ENCODE measurements around the gene CCDC117. TPM values are rescaled to one million over a fixed set of nuclear protein-coding genes. Genes with fewer than 3 reads are reported as not detected.

The CCDC117 gene
- total and polyA plus RNA-seq, 8 donors: 7.1 to 28.6 (median 13.8) TPM

DNA sequence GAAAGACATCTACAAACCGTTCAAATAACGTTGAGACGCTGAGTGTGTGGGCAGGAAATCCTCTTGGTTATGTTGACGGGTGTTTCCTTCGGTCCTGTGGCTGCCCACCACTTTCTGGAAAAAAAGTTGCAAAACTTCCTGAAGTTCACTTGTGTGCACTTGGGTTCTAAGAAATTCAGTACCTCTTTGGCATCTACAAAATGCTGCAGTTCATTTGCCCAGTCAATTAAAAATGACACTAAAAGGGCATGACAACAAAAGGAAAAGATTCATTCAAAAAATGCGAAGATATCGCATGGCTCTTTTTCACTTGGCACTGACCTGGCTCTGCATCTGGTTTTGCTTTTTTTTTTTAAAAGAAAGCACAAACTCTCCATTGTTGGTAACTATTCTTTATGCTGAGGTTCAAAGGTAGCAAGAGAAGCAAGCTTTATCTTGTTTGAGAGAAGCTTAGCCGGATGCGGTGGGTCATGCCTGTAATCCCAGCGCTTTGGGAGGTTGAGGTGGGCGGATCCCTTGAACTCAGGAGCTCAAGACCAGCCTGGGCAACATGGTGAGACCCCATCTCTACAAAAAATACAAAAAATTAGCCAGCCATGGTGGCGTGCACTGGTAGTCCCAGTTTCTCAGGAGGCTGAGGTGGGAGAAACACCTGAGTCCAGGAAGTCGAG is 38.5 kb downstream of the CCDC117 start:
- peak in 1 of 2 donors; percentile 48 for DNase-seq
- no peaks in the 10 kb centered on the region for H3K36me3 ChIP-seq
- no peaks in the 10 kb centered on the region for H3K27me3 ChIP-seq
- 41 to 55% (median 47%) methylated on average over 13 of the region's 13 CpGs for WGBS, 5 donors
- H3K9me3 ChIP-seq: no peaks in the 10 kb centered on the region
- TF ChIP-seq POLR2A (IDR thresholded peaks at IDR 0.05): no peak
- TF ChIP-seq, protein P1, sequence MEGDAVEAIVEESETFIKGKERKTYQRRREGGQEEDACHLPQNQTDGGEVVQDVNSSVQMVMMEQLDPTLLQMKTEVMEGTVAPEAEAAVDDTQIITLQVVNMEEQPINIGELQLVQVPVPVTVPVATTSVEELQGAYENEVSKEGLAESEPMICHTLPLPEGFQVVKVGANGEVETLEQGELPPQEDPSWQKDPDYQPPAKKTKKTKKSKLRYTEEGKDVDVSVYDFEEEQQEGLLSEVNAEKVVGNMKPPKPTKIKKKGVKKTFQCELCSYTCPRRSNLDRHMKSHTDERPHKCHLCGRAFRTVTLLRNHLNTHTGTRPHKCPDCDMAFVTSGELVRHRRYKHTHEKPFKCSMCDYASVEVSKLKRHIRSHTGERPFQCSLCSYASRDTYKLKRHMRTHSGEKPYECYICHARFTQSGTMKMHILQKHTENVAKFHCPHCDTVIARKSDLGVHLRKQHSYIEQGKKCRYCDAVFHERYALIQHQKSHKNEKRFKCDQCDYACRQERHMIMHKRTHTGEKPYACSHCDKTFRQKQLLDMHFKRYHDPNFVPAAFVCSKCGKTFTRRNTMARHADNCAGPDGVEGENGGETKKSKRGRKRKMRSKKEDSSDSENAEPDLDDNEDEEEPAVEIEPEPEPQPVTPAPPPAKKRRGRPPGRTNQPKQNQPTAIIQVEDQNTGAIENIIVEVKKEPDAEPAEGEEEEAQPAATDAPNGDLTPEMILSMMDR (IDR thresholded peaks at IDR 0.05): no peak
- no peak for TF ChIP-seq EP300 (IDR thresholded peaks at IDR 0.05)
- TF ChIP-seq POLR2AphosphoS5 (IDR thresholded peaks at IDR 0.05): peak in 1 of 3 donors; percentile 19
- intact Hi-C loops (cut with DNase I; ENCODE audit: low total_unique reads): no loop called here
- H3K4me3 ChIP-seq: no peak overlapping the region
- H3K27ac ChIP-seq: peak overlapping the region; percentile 79 to 90 (median 87)
- peaks cover 60 to 90% (median 63%) of the 10 kb centered on the region in 4 donors for H3K4me1 ChIP-seq

GRCh38 chr22:28812516-28812915 is 40.0 kb downstream of the CCDC117 start:
- TF ChIP-seq POLR2A (IDR thresholded peaks at IDR 0.05) (no peak), POLR2AphosphoS5 (IDR thresholded peaks at IDR 0.05) (no peak), EP300 (IDR thresholded peaks at IDR 0.05) (no peak)
- TF ChIP-seq, protein P1 (IDR thresholded peaks at IDR 0.05): no peak
- Histone ChIP-seq H3K36me3 (no peaks in the 10 kb centered on the region), H3K4me1 (peaks cover 70 to 98% (median 76%) of the 10 kb centered on the region in 4 donors), H3K27ac (peak overlapping the region; percentile 79 to 90 (median 87)), H3K4me3 (no peak overlapping the region), H3K9me3 (no peaks in the 10 kb centered on the region), H3K27me3 (no peaks in the 10 kb centered on the region)
- no peak for DNase-seq
- intact Hi-C loops (cut with DNase I; ENCODE audit: low total_unique reads): no loop called here
- 20 to 53% (median 30%) methylated on average over 5 of the region's 5 CpGs for WGBS, 5 donors

GRCh38 chr22:28813772-28814518 is 41.5 kb downstream of the CCDC117 start:
- intact Hi-C loops (cut with DNase I; ENCODE audit: low total_unique reads): no loop called here
- Histone ChIP-seq H3K36me3 (no peaks in the 10 kb centered on the region), H3K27me3 (no peaks in the 10 kb centered on the region), H3K9me3 (no peaks in the 10 kb centered on the region), H3K4me3 (no peak overlapping the region), H3K27ac (peak overlapping the region; percentile 79 to 90 (median 87)), H3K4me1 (peaks cover 67 to 100% (median 82%) of the 10 kb centered on the region in 4 donors)
- 26 to 51% (median 37%) methylated on average over 2 of the region's 2 CpGs for WGBS, 5 donors
- peak; percentile 9 to 89 (median 66) for TF ChIP-seq POLR2AphosphoS5 (IDR thresholded peaks at IDR 0.05)
- no peak for TF ChIP-seq EP300 (IDR thresholded peaks at IDR 0.05)
- TF ChIP-seq, protein P1 (IDR thresholded peaks at IDR 0.05): peak in 1 of 7 experiments; percentile 14
- peak in 1 of 4 donors; percentile 10 for TF ChIP-seq POLR2A (IDR thresholded peaks at IDR 0.05)
- peak; percentile 79 to 83 for DNase-seq

GRCh38 chr22:28815111-28815510 is 42.6 kb downstream of the CCDC117 start:
- Histone ChIP-seq H3K27me3 (no peaks in the 10 kb centered on the region), H3K9me3 (no peaks in the 10 kb centered on the region), H3K4me1 (peaks cover 73 to 100% (median 89%) of the 10 kb centered on the region in 4 donors), H3K36me3 (no peaks in the 10 kb centered on the region), H3K27ac (peak overlapping the region; percentile 79 to 90 (median 87)), H3K4me3 (no peak overlapping the region)
- intact Hi-C loops (cut with DNase I; ENCODE audit: low total_unique reads): no loop called here
- 43 to 61% (median 50%) methylated on average over 6 of the region's 6 CpGs for WGBS, 5 donors
- no peak for TF ChIP-seq EP300 (IDR thresholded peaks at IDR 0.05)
- TF ChIP-seq, protein P1 (IDR thresholded peaks at IDR 0.05): no peak
- TF ChIP-seq POLR2A (IDR thresholded peaks at IDR 0.05): no peak
- no peak for TF ChIP-seq POLR2AphosphoS5 (IDR thresholded peaks at IDR 0.05)
- DNase-seq: peak in 1 of 2 donors; percentile 26
